Progenitor cell of endocrine pancreas (in vitro differentiated cells): ENCODE results near the gene TNFRSF1B. TPM values are rescaled to one million over a fixed set of nuclear protein-coding genes. Genes with fewer than 3 reads are reported as not detected.

Experiments used
- DNase-seq: peaks from one replicate; pipeline ENCODE4 v3.0.0; 2021; ENCODE audit warnings: low spot score; ENCODE audit not compliant: unreplicated experiment
- H3K27ac Mint-ChIP-seq: 2 replicates; pipeline ENCODE4 v1.8.0; 2021; ENCODE audit warnings: mild to moderate bottlenecking, moderate library complexity, mixed read lengths
- H3K27me3 Mint-ChIP-seq: 2 replicates; pipeline ENCODE4 v1.8.0; 2021; ENCODE audit warnings: mixed read lengths
- H3K36me3 Mint-ChIP-seq: 2 replicates; pipeline ENCODE4 v1.8.0; 2022; ENCODE audit warnings: mixed read lengths; ENCODE audit not compliant: insufficient read depth
- H3K4me1 Mint-ChIP-seq: 2 replicates; pipeline ENCODE4 v1.8.0; 2021; ENCODE audit warnings: low read depth, mixed read lengths
- H3K4me3 Mint-ChIP-seq: 2 replicates; pipeline ENCODE4 v1.8.0; 2021; ENCODE audit warnings: low read depth, mild to moderate bottlenecking, moderate library complexity, mixed read lengths
- H3K9me3 Mint-ChIP-seq: 2 replicates; pipeline ENCODE4 v1.8.0; 2021; ENCODE audit warnings: low read depth, mixed read lengths
- CTCF ChIP-seq: fragments of 200-600 bp; sonication (generic); IDR thresholded peaks from one replicate; pipeline ENCODE4 v1.5.0; 2021; ENCODE audit warnings: antibody characterized with exemption, mild to moderate bottlenecking; ENCODE audit not compliant: unreplicated experiment
- total RNA-seq: library from RNA; stranded (reverse); gene quantifications from 2 replicates; pipeline ENCODE4 v1.2.1, GENCODE V29; 2021

Gene TNFRSF1B
- total RNA-seq, 1 donor from 2014 or later, result not detected

- Mint-ChIP-seq H3K4me1 (peaks cover 2% of the 10 kb centered on the region), H3K27me3 (peaks cover 30% of the 10 kb centered on the region), H3K4me3 (no peak overlapping the region), H3K36me3 (no peaks in the 10 kb centered on the region), H3K27ac (no peak overlapping the region), H3K9me3 (no peaks in the 10 kb centered on the region)
- DNase-seq, result no peak
- TF ChIP-seq CTCF, result no peak
Observed at GRCh38 chr1:12189328-12189682, 22.5 kb downstream of the TNFRSF1B start.

DNA sequence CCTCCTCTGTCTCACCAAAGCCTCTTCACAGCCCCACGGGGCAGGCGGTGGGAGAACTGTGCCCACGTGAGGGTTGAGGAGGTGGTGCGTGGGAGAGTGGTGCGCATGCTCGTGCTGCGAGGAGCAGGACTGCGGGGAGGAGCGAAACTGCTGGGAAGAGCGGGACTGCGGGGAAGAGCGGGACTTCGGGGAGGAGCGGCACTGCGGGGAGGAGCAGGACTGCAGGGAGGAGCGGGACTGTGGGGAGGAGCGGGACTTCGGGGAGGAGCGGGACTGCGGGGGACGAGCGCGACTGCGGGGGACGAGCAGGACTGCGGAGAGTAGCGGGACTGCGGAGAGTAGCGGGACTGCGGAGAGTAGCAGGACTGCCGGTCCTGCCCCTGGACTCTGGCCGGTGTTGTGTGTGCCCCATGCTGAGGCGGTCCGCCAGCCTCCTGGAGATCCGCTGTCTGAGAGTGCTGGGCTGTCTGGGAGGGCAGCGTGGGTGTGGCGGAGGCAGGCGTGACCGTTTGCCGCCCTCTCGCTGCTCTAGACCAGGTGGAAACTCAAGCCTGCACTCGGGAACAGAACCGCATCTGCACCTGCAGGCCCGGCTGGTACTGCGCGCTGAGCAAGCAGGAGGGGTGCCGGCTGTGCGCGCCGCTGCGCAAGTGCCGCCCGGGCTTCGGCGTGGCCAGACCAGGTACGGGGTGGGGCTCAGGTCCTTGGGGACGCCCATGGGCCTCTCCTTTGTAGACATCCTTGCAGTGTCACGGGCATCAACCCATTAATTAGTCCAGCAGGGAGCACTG, 24.6 kb downstream of the TNFRSF1B start:
- Mint-ChIP-seq H3K27ac (no peak overlapping the region), H3K36me3 (no peaks in the 10 kb centered on the region), H3K4me1 (no peaks in the 10 kb centered on the region), H3K27me3 (peaks cover 33% of the 10 kb centered on the region), H3K9me3 (no peaks in the 10 kb centered on the region), H3K4me3 (no peak overlapping the region)
- DNase-seq, result no peak
- TF ChIP-seq CTCF, result no peak

DNA sequence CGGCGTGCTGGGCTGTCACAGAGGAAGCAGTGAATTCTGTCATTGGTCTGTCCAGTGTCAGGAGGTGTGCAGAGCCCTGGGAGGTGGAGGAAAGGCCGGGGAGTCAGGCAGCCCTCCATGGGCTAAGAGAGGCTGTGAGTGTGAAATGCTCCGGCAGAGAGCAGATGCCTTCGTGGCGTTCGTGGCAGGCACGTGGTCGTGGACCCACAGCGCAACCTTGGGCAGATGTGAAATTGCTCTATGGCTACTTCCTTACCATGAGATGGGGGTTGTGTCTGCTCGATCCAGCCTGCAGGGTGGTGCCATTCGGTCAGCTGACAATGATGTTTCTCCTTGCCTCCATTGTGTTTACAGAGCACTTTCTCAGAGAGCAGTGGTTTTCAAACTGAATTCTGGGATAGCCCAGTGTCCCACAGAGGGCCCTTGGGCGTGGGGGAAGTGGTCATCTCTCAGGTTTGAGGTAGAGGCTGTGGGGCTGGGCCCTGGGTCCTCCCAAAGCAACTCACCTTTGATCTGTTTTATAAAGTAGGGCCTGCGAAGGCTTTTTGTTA, 27.9 kb downstream of the TNFRSF1B start:
- H3K36me3 Mint-ChIP-seq, result no peaks in the 10 kb centered on the region
- H3K4me1 Mint-ChIP-seq, result no peaks in the 10 kb centered on the region
- no peak for DNase-seq
- no peaks in the 10 kb centered on the region for H3K9me3 Mint-ChIP-seq
- no peak overlapping the region for H3K27ac Mint-ChIP-seq
- peaks cover 24% of the 10 kb centered on the region for H3K27me3 Mint-ChIP-seq
- H3K4me3 Mint-ChIP-seq, result no peak overlapping the region
- TF ChIP-seq CTCF, result no peak

DNA sequence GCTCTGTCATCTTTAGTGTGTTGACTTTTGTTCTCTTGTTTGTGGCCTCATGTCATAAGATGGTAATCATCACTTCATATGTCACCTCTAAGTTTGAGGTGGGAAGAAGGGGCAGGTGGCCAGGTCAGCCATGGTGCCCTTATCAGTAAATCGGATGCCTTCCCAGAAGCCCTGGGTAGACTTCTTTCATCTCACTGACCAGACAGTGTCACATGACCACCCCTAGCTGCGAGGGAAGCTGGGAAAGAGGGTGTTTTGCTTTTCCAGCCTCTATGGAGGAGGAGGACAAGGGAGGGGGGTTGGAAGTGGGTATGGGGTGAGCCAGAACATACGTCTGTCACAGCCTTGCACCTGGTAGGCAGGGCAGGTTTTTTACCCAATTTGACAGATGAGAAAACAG, 28.6 kb downstream of the TNFRSF1B start:
- DNase-seq, result no peak
- Mint-ChIP-seq H3K27me3 (peaks cover 21% of the 10 kb centered on the region), H3K36me3 (no peaks in the 10 kb centered on the region), H3K27ac (no peak overlapping the region), H3K4me3 (no peak overlapping the region), H3K9me3 (no peaks in the 10 kb centered on the region), H3K4me1 (no peaks in the 10 kb centered on the region)
- no peak for TF ChIP-seq CTCF

DNA sequence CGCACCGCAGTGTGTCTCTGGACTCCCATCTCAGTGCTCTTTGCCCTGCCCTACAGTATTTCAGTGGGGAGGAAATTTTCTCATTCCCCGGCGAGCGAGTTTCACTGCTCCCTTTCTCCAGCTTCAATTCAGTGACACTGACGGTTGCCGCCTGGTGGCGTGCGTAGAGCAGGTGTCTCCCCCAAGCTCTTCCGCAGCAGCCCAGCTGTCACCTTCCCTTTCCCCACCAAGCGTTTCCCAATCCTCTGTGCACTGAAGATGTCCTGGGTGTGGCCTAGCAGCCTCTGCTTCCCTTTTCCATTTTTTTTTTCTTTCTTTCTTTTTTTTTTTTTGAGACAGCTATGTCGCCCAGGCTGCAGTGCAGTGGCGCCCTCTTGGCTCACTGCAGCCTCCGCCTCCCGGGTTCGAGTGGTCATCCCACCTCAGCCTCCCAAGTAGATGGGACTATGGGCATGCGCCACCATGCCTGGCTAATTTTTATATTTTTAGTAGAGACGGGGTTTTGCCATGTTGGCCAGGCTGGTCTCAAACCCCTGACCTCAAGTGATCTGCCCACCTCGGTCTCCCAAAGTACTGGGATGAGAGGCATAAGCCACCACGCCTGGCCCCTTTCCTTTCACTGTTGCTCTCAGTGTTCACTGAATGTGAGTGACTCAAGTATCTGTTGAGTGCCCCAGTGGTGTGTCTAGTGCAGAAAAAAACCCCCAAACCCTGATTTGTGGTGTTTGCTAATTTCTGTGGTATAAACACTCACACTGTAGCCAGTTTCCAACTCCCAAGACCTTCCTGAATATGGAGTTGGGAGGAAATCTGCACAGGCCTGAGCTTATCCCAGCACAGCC, 30.1 kb downstream of the TNFRSF1B start:
- no peak for DNase-seq
- Mint-ChIP-seq H3K27me3 (peaks cover 15% of the 10 kb centered on the region), H3K9me3 (no peaks in the 10 kb centered on the region), H3K27ac (no peak overlapping the region), H3K36me3 (no peaks in the 10 kb centered on the region), H3K4me3 (no peak overlapping the region), H3K4me1 (no peaks in the 10 kb centered on the region)
- no peak for TF ChIP-seq CTCF
